ENCODE measurements around the gene CHD1L.

DNA sequence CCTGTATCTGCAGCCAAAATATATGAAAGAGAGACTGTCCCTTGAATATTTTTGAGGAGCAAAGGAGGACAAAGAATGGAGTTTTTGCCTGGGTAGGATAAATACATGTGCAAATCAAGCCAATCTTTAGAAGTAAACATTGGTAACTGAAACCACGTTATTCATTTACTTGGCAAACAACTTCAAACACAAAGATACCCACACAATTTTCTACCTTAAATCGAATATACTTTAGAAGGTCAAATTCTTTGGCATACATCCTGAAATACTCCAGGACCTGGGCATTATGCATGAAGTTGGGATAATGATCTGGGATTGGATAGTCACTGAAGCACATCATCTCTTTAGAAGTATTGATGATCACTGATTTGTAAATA, 27.0 kb upstream of the CHD1L start:
- TF ChIP-seq, protein P1, sequence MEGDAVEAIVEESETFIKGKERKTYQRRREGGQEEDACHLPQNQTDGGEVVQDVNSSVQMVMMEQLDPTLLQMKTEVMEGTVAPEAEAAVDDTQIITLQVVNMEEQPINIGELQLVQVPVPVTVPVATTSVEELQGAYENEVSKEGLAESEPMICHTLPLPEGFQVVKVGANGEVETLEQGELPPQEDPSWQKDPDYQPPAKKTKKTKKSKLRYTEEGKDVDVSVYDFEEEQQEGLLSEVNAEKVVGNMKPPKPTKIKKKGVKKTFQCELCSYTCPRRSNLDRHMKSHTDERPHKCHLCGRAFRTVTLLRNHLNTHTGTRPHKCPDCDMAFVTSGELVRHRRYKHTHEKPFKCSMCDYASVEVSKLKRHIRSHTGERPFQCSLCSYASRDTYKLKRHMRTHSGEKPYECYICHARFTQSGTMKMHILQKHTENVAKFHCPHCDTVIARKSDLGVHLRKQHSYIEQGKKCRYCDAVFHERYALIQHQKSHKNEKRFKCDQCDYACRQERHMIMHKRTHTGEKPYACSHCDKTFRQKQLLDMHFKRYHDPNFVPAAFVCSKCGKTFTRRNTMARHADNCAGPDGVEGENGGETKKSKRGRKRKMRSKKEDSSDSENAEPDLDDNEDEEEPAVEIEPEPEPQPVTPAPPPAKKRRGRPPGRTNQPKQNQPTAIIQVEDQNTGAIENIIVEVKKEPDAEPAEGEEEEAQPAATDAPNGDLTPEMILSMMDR (IDR thresholded peaks at IDR 0.05), result no peak
- TF ChIP-seq POLR2AphosphoS5 (IDR thresholded peaks at IDR 0.05), result no peak

Measured in gastroesophageal sphincter (tissue), 3 donors.